Panc1 (cell line): Measurements from ENCODE around the gene KIAA0586.

ENCODE experiments used
- POLR2AphosphoS5 ChIP-seq: IDR thresholded peaks from 2 replicates; pipeline ENCODE4 v1.6.1; 2012; ENCODE audit warnings: mild to moderate bottlenecking, low read depth, low read length, moderate library complexity
- SIN3A ChIP-seq: IDR thresholded peaks from 2 replicates; pipeline ENCODE4 v1.6.1; 2012; ENCODE audit warnings: low read depth, mild to moderate bottlenecking, low read length, moderate library complexity, borderline replicate concordance; ENCODE audit not compliant: insufficient read depth
- TCF7L2 ChIP-seq: IDR thresholded peaks from 2 replicates; pipeline ENCODE4 v1.6.1; 2011; ENCODE audit warnings: mild to moderate bottlenecking, low read depth, low read length, inconsistent platforms
- TF ChIP-seq, protein P1 (sequence below): fragments of 450-650 bp; IDR thresholded peaks from 2 replicates; pipeline ENCODE4 v1.5.1; 2017; ENCODE audit warnings: mild to moderate bottlenecking
- TF ChIP-seq, protein P2 (sequence below), 2 experiments: IDR thresholded peaks; 2 replicates each; pipeline ENCODE4 v1.6.1; 2011 to 2012; ENCODE audit warnings: low read depth in 2 of 2, control low read depth in 1 of 2, low read length in 1 of 2, mild to moderate bottlenecking in 1 of 2, moderate library complexity in 1 of 2; ENCODE audit not compliant: insufficient read depth in 1 of 2

DNA sequence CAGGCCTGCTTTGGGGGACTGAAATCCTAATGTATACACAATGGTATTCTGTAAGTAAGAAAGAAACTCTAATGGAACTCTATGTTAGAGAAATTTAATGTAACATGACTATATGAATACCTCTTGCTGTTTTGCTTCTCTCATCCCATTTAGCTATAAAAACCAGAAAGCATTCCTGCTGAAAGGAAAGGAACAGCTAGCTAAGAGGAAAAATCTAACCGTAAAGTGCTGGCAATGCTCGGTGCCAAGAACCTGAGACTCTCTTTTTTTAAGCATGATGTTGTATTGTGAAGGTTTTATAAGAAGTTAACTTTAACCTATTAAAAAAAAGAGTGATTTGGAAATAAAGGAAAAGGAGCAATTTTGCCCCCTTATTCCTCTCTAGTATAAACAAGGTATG lies 134.6 kb downstream of the KIAA0586 start:
- TF ChIP-seq, protein P1, sequence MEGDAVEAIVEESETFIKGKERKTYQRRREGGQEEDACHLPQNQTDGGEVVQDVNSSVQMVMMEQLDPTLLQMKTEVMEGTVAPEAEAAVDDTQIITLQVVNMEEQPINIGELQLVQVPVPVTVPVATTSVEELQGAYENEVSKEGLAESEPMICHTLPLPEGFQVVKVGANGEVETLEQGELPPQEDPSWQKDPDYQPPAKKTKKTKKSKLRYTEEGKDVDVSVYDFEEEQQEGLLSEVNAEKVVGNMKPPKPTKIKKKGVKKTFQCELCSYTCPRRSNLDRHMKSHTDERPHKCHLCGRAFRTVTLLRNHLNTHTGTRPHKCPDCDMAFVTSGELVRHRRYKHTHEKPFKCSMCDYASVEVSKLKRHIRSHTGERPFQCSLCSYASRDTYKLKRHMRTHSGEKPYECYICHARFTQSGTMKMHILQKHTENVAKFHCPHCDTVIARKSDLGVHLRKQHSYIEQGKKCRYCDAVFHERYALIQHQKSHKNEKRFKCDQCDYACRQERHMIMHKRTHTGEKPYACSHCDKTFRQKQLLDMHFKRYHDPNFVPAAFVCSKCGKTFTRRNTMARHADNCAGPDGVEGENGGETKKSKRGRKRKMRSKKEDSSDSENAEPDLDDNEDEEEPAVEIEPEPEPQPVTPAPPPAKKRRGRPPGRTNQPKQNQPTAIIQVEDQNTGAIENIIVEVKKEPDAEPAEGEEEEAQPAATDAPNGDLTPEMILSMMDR = no peak
- TF ChIP-seq SIN3A = no peak
- TF ChIP-seq POLR2AphosphoS5 = no peak
- TF ChIP-seq, protein P2, sequence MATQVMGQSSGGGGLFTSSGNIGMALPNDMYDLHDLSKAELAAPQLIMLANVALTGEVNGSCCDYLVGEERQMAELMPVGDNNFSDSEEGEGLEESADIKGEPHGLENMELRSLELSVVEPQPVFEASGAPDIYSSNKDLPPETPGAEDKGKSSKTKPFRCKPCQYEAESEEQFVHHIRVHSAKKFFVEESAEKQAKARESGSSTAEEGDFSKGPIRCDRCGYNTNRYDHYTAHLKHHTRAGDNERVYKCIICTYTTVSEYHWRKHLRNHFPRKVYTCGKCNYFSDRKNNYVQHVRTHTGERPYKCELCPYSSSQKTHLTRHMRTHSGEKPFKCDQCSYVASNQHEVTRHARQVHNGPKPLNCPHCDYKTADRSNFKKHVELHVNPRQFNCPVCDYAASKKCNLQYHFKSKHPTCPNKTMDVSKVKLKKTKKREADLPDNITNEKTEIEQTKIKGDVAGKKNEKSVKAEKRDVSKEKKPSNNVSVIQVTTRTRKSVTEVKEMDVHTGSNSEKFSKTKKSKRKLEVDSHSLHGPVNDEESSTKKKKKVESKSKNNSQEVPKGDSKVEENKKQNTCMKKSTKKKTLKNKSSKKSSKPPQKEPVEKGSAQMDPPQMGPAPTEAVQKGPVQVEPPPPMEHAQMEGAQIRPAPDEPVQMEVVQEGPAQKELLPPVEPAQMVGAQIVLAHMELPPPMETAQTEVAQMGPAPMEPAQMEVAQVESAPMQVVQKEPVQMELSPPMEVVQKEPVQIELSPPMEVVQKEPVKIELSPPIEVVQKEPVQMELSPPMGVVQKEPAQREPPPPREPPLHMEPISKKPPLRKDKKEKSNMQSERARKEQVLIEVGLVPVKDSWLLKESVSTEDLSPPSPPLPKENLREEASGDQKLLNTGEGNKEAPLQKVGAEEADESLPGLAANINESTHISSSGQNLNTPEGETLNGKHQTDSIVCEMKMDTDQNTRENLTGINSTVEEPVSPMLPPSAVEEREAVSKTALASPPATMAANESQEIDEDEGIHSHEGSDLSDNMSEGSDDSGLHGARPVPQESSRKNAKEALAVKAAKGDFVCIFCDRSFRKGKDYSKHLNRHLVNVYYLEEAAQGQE (IDR thresholded peaks at IDR 0.05; ENCODE audit: insufficient read depth in 1 of 2, low read depth in 2 of 2, low read length in 1 of 2) = no peak
- no peak for TF ChIP-seq TCF7L2
